Muscle layer of duodenum (tissue), 2 donors: Measurements from ENCODE around the gene ANKS1B.
"Not testable (repeated sequence)": the region's sequence is repeated elsewhere in the genome, so short reads cannot be mapped to it uniquely, and the experiment has no call there.

Experiments used
- H3K27ac ChIP-seq: one replicate; pipeline ENCODE4 v1.7.0; 2013; ENCODE audit warnings: mild to moderate bottlenecking, low read length
- H3K27me3 ChIP-seq: one replicate; pipeline ENCODE4 v1.7.0; 2013; ENCODE audit warnings: low read depth, mild to moderate bottlenecking, control low read depth, low read length
- H3K36me3 ChIP-seq, 2 donors: one replicate each; pipeline ENCODE4 v1.7.0; 2013; ENCODE audit warnings: low read length in 2 of 2, control low read depth in 1 of 2, mild to moderate bottlenecking in 1 of 2; ENCODE audit not compliant: insufficient read depth in 2 of 2, control insufficient read depth in 1 of 2
- H3K4me1 ChIP-seq, 2 donors: one replicate each; pipeline ENCODE4 v1.7.0; 2013; ENCODE audit warnings: low read length in 2 of 2, mild to moderate bottlenecking in 2 of 2, control low read depth in 1 of 2, moderate library complexity in 1 of 2; ENCODE audit not compliant: insufficient read depth in 2 of 2, control insufficient read depth in 1 of 2
- H3K4me3 ChIP-seq, 2 donors: one replicate each; pipeline ENCODE4 v1.7.0; 2013; ENCODE audit warnings: low read length in 2 of 2, low read depth in 1 of 2, mild to moderate bottlenecking in 1 of 2
- H3K9me3 ChIP-seq, 2 donors: one replicate each; pipeline ENCODE4 v1.7.0; 2013; ENCODE audit warnings: low read length in 2 of 2, control low read depth in 1 of 2, mild to moderate bottlenecking in 1 of 2; ENCODE audit not compliant: control insufficient read depth in 1 of 2
- donor health status: healthy.

Gene ANKS1B

GRCh38 chr12:99715841-99716510 is 268.8 kb downstream of the ANKS1B start:
- H3K36me3 ChIP-seq, H3K4me3 ChIP-seq, H3K27me3 ChIP-seq, H3K4me1 ChIP-seq, H3K9me3 ChIP-seq, H3K27ac ChIP-seq: not testable (repeated sequence)

GRCh38 chr12:99714921-99715320 is 269.8 kb downstream of the ANKS1B start:
- not testable (repeated sequence) for H3K9me3 ChIP-seq, H3K27ac ChIP-seq, H3K27me3 ChIP-seq, H3K4me1 ChIP-seq, H3K36me3 ChIP-seq, H3K4me3 ChIP-seq

DNA sequence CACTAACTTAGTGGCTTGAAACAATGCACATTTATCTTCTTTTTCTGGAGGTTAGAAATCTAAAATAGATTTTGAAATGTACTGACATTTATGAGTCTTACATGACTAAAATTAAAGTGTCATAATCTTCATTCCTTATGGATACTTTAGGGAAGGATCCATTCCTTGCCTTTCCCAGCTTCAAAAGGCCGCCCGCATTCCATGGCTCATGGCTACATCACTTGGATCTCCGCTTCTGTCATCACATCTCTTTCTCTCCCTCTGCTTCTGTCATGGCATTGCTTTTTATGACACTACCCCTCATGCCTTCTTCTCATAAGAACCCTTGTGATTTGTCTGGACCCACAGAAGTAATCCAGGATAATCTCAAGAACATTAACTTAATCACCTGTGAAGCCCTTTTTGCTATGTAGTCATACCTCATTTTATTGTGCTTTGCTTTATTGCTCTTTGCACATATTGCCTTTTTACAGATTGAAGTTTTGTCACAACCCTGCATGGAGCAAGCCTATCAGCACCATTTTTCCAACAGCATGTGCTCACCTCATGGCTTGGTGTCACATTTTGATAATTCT is 270.7 kb downstream of the ANKS1B start:
- H3K27ac ChIP-seq: no peak overlapping the region
- H3K4me3 ChIP-seq: no peak overlapping the region
- no peaks in the 10 kb centered on the region for H3K4me1 ChIP-seq
- H3K9me3 ChIP-seq: peaks cover 0 to 4% of the 10 kb centered on the region in 2 donors
- H3K36me3 ChIP-seq: no peaks in the 10 kb centered on the region
- H3K27me3 ChIP-seq: no peaks in the 10 kb centered on the region

DNA sequence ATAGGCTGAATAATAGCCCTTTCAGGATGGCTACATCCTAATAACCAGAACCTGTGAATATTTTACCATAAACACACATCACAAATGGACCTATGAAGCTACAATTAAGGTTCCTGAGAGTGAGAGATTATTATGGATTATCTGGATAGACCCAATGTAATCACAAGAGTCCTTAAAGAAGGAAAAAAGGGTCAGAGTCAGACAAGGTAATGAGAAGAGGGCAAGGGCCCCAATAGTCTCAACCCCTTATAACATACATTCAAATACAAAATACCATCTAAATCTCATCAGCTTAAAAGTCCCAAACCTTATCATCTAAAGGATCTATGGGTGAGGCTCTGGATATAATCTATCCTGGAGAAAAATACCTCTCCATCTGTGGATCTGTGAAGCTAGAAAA is 272.5 kb downstream of the ANKS1B start:
- Histone ChIP-seq H3K36me3 (no peaks in the 10 kb centered on the region), H3K4me1 (no peaks in the 10 kb centered on the region), H3K27me3 (no peaks in the 10 kb centered on the region), H3K27ac (no peak overlapping the region), H3K4me3 (no peak overlapping the region), H3K9me3 (peaks cover 0 to 4% of the 10 kb centered on the region in 2 donors)

DNA sequence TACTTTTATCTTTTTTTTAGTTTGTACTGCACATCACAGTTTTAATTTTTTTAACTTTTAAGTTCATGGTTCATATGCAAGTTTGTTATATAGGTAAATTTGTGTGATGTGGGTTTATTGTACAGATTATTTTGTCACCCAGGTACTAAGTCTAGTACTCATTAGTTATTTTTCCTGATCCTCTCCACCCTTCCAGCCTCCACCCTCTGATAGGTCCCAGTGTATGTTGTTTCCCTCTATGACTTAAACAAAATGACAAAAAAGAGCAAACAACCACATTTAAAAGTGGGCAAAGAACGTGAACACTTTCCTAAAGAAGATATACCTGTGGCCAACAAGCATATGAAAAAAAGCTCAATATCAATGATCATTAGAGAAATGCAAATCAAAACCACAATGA is 273.5 kb downstream of the ANKS1B start:
- no peaks in the 10 kb centered on the region for H3K27me3 ChIP-seq
- no peaks in the 10 kb centered on the region for H3K36me3 ChIP-seq
- H3K9me3 ChIP-seq: peaks cover 0 to 4% of the 10 kb centered on the region in 2 donors
- no peaks in the 10 kb centered on the region for H3K4me1 ChIP-seq
- no peak overlapping the region for H3K4me3 ChIP-seq
- no peak overlapping the region for H3K27ac ChIP-seq

- no peaks in the 10 kb centered on the region for H3K36me3 ChIP-seq
- no peaks in the 10 kb centered on the region for H3K4me1 ChIP-seq
- H3K27me3 ChIP-seq: no peaks in the 10 kb centered on the region
- peaks cover 0 to 4% of the 10 kb centered on the region in 2 donors for H3K9me3 ChIP-seq
- no peak overlapping the region for H3K4me3 ChIP-seq
- H3K27ac ChIP-seq: no peak overlapping the region
Measured at GRCh38 chr12:99709619-99710018, 275.1 kb downstream of the ANKS1B start.

DNA sequence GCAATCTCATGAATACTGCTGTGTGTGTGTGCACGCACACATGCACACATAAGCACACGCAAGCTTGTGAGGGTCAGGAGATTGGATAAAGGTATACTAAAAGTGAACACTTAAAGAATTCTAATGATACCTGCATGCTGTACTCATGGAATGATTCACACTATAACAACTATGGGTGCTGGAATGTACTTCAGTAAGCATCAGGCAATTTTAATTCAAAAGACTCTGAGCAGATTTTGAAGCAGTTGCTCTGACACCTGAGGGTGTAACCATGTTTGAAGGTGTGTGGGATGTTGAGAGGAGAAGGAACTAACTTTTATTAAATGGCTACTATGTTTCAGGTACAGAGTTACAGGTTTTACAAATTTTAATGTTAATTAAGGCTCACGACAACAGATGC is 275.6 kb downstream of the ANKS1B start:
- Histone ChIP-seq H3K9me3 (peaks cover 0 to 3% of the 10 kb centered on the region in 2 donors), H3K36me3 (no peaks in the 10 kb centered on the region), H3K4me1 (no peaks in the 10 kb centered on the region), H3K27ac (no peak overlapping the region), H3K27me3 (no peaks in the 10 kb centered on the region), H3K4me3 (no peak overlapping the region)

DNA sequence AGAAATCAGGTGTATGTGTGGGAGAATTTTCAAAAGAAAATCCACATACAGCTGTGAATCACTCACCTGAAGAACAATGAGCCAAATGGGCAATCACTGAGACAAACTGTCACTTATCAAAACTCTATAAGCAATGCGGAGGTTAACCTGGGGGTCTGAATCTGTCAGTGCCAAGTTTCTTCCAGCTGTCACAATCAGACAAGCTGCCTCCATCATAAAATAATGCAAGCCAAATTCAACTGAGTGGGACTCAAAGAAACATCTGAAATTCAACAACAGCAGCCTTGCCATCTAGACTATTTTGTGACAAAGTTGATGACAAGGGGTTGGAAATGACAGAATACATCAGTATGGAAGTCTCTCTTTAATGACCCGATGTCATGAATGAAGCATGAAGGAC is 276.9 kb downstream of the ANKS1B start:
- no peaks in the 10 kb centered on the region for H3K27me3 ChIP-seq
- H3K36me3 ChIP-seq: no peaks in the 10 kb centered on the region
- H3K4me3 ChIP-seq: no peak overlapping the region
- H3K9me3 ChIP-seq: no peaks in the 10 kb centered on the region
- H3K4me1 ChIP-seq: no peaks in the 10 kb centered on the region
- H3K27ac ChIP-seq: no peak overlapping the region

DNA sequence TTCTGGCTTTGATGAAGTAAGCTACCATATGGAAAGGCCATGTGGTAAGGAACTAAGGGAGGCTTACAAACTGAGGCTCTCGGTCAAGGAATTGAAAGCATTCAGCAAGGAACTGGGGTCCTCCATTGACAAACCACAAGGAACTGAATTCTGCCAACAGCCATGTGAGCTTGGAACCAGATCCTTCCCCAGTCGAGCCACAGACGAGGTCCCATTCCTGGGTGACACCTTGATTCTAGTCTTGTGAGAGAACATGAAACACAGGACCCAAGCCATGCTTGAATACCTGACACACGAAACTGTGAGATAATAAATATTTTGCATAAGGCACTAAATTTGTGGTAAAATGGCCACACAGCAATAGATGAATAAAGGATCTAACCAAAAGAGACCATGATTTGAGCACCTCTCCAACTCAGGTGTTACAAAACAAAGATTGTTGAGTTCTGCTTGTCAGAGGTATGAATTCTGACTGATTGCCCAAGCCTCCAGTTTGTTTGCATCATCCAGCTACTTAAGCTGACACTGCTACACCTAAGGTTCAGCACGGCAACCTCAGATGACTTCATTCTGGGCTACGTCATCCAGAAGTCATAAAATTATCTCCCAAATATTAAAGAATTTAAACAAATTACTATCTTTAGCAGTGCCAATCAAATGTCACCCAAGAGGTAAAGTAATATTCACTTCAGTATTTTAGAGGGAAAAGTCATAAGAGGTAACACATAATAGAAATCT is 277.8 kb downstream of the ANKS1B start:
- Histone ChIP-seq H3K27me3 (no peaks in the 10 kb centered on the region), H3K4me1 (no peaks in the 10 kb centered on the region), H3K4me3 (no peak overlapping the region), H3K36me3 (no peaks in the 10 kb centered on the region), H3K9me3 (no peaks in the 10 kb centered on the region), H3K27ac (no peak overlapping the region)

DNA sequence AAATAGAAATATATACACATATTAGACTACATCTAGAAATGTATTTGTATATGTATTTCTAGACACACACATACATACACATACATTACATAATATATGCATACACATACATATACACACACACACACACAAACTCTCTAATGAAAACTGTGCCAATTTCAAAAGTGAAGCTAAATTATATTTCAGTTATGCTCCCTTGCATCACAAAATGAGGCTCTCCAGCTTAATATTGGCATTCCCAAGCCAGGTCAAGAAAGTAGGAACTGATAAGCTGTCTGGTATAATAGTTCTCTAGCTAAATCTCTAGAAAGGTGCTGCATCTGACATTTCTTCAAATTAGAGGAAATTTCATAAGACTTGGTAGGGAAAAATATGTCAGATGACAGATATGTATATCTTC is 280.3 kb downstream of the ANKS1B start:
- Histone ChIP-seq H3K27me3 (no peaks in the 10 kb centered on the region), H3K36me3 (no peaks in the 10 kb centered on the region), H3K27ac (no peak overlapping the region), H3K4me3 (no peak overlapping the region), H3K9me3 (no peaks in the 10 kb centered on the region), H3K4me1 (no peaks in the 10 kb centered on the region)

- Histone ChIP-seq H3K36me3 (no peaks in the 10 kb centered on the region), H3K4me1 (no peaks in the 10 kb centered on the region), H3K4me3 (no peak overlapping the region), H3K27ac (no peak overlapping the region), H3K9me3 (no peaks in the 10 kb centered on the region), H3K27me3 (no peaks in the 10 kb centered on the region)
Measured at GRCh38 chr12:99704036-99704435, 280.7 kb downstream of the ANKS1B start.
